PC-3 (cell line): ENCODE data around the gene LMAN2. TPM values are rescaled to one million over a fixed set of nuclear protein-coding genes. Genes with fewer than 3 reads are reported as not detected.

Experiments used
- ATAC-seq: fragments of 200-7000 bp; cut with Tn5 transposase; 2 replicates; pipeline ENCODE4 v1.9.1; 2020; ENCODE audit warnings: mild to moderate bottlenecking, moderate library complexity
- BruUV-seq: library from RNA; stranded (reverse); fragments of 400-500 nt; replicated peaks from 2 replicates; lab custom pipeline; 2021; lab: Mats Ljungman, UMichigan
- CTCF ChIA-PET: fragments of 300-600 bp; sonication (Branson Sonifier 250); formaldehyde crosslinking; loops from one replicate; lab custom pipeline; 2022; ENCODE audit warnings: antibody characterized with exemption; lab: Charles Lee
- POLR2A ChIA-PET: fragments of 300-600 bp; sonication (Branson Sonifier 250); formaldehyde crosslinking; loops from one replicate; lab custom pipeline; 2022; ENCODE audit warnings: antibody characterized with exemption; ENCODE audit not compliant: unreplicated experiment; lab: Charles Lee
- DNase-seq: peaks from one replicate; pipeline ENCODE4 v3.0.0-alpha.2; 2015
- H2AFZ ChIP-seq: fragments of 300-600 bp; sonication (generic); 2 replicates; pipeline ENCODE4 v1.6.0; 2016; ENCODE audit warnings: antibody characterized with exemption, low read length
- H3F3A ChIP-seq: fragments of 300-600 bp; sonication (generic); one replicate; pipeline ENCODE4 v1.6.0; 2017; ENCODE audit warnings: antibody characterized with exemption, low read length, control low read depth, mild to moderate bottlenecking; ENCODE audit not compliant: unreplicated experiment
- H3K27ac ChIP-seq: fragments of 300-600 bp; sonication (generic); 2 replicates; pipeline ENCODE4 v1.5.1; 2016; ENCODE audit warnings: mild to moderate bottlenecking, low read length
- H3K27me3 ChIP-seq: fragments of 300-600 bp; sonication (generic); 2 replicates; pipeline ENCODE4 v1.6.1; 2016; ENCODE audit warnings: low read length, mixed read lengths
- H3K36me3 ChIP-seq: fragments of 300-600 bp; sonication (generic); 2 replicates; pipeline ENCODE4 v1.6.1; 2016; ENCODE audit warnings: low read depth, mixed run types, low read length, mixed read lengths
- H3K4me1 ChIP-seq: fragments of 300-600 bp; sonication (generic); 2 replicates; pipeline ENCODE4 v1.5.1; 2016; ENCODE audit warnings: low read length; ENCODE audit not compliant: insufficient read depth
- H3K4me2 ChIP-seq: fragments of 300-600 bp; sonication (generic); 2 replicates; pipeline ENCODE4 v1.6.0; 2016; ENCODE audit warnings: low read length
- H3K4me3 ChIP-seq: fragments of 300-600 bp; sonication (generic); 2 replicates; pipeline ENCODE4 v1.5.1; 2016; ENCODE audit warnings: mild to moderate bottlenecking, low read length, mixed read lengths
- H3K79me2 ChIP-seq: fragments of 300-600 bp; sonication (generic); 2 replicates; pipeline ENCODE4 v1.6.1; 2017; ENCODE audit warnings: low read length, mixed read lengths
- H3K9ac ChIP-seq: fragments of 300-600 bp; sonication (generic); 2 replicates; pipeline ENCODE4 v1.6.0; 2016; ENCODE audit warnings: mild to moderate bottlenecking, low read length
- H3K9me2 ChIP-seq: fragments of 300-600 bp; sonication (generic); replicated peaks from 2 replicates; pipeline ENCODE4 v1.6.1; 2016; ENCODE audit warnings: mixed run types, low read length, mixed read lengths
- H3K9me3 ChIP-seq: fragments of 300-600 bp; sonication (generic); 2 replicates; pipeline ENCODE4 v1.6.1; 2016; ENCODE audit warnings: low read length, mixed read lengths
- H4K20me1 ChIP-seq: fragments of 300-600 bp; sonication (generic); 2 replicates; pipeline ENCODE4 v1.6.1; 2016; ENCODE audit warnings: low read length, mixed read lengths
- CTCF ChIP-seq: fragments of 300-600 bp; sonication (generic); conservative IDR thresholded peaks from 2 replicates; pipeline ENCODE4 v1.5.1; 2017; ENCODE audit warnings: antibody characterized with exemption, low read depth, mild to moderate bottlenecking, low read length
- EZH2 ChIP-seq: fragments of 300-600 bp; sonication (generic); IDR thresholded peaks from one replicate; pipeline ENCODE4 v1.6.1; 2017; ENCODE audit warnings: antibody characterized with exemption, mild to moderate bottlenecking, low read length; ENCODE audit not compliant: unreplicated experiment
- EZH2phosphoT487 ChIP-seq: fragments of 300-600 bp; sonication (generic); IDR thresholded peaks from 2 replicates; pipeline ENCODE4 v1.6.1; 2018; ENCODE audit warnings: mild to moderate bottlenecking, antibody characterized with exemption, low read length, borderline replicate concordance
- intact Hi-C: fragments of 100-400 bp; cut with micrococcal nuclease; formaldehyde crosslinking; loops from 2 replicates; pipeline ENCODE4 v1.9.0; 2023
- total RNA-seq: library from RNA; depleted of rRNA; stranded (reverse); fragments of >200 nt; gene quantifications from 2 replicates; pipeline ENCODE4 v1.2.3, GENCODE V29; 2014

Gene LMAN2
- total RNA-seq, 1 experiment from 2014 or later = 310 TPM

- peaks cover 16% of the 10 kb centered on the region for H3K4me1 ChIP-seq
- DNase-seq (peak; percentile 70), ATAC-seq (peak; percentile 88)
- no peak within 1 kb of the TSS for H3K27ac ChIP-seq
- TF ChIP-seq CTCF (no peak), EZH2 (no peak), EZH2phosphoT487 (no peak)
- BruUV-seq = no TSS peak
- no peaks in the 10 kb centered on the region for H4K20me1 ChIP-seq
- ChIA-PET POLR2A (interaction anchor here (0.6 kb wide), 1 partner anchor 11 kb away, joined by 3 read pairs; no protein-coding TSS in a partner anchor), CTCF (interaction anchor here (0.5 to 1.2 kb wide), 2 partner anchors 13 to 287 kb away, joined by 4 to 9 read pairs; no protein-coding TSS in a partner anchor)
- intact Hi-C loops = no loop called here
- peak within 1 kb of the TSS; percentile 87 for H3K4me2 ChIP-seq
- no peaks in the 10 kb centered on the region for H3K79me2 ChIP-seq
- H3K9me3 ChIP-seq = no peaks in the 10 kb centered on the region
- H3K9ac ChIP-seq = peak within 1 kb of the TSS; percentile 67
- H3K27me3 ChIP-seq = no peaks in the 10 kb centered on the region
- H3K9me2 ChIP-seq = no peaks in the 10 kb centered on the region
- peak within 1 kb of the TSS; percentile 92 for H2AFZ ChIP-seq
- no peaks in the 10 kb centered on the region for H3F3A ChIP-seq
- peak within 1 kb of the TSS; percentile 73 for H3K4me3 ChIP-seq
- no peaks in the 10 kb centered on the region for H3K36me3 ChIP-seq
These were observed 6.2 kb upstream of the LMAN2 start, which contains the start of gene RGS14 for GRCh38 chr5:177357459-177358351. Gene RGS14, plus strand, starts transcription at chr5:177357924. Its CDS starts 101 bp downstream, at chr5:177358025.

- Histone ChIP-seq H3K4me2 (peak overlapping the region; percentile 87; the same call in 1 of the 2 replicates), H3K9ac (no peak overlapping the region), H3K27me3 (no peaks in the 10 kb centered on the region), H4K20me1 (no peaks in the 10 kb centered on the region), H3K36me3 (no peaks in the 10 kb centered on the region), H3K4me3 (peak overlapping the region; percentile 73; the same call in 1 of the 2 replicates), H3K27ac (no peak overlapping the region), H3K4me1 (peaks cover 17% of the 10 kb centered on the region), H3K79me2 (no peaks in the 10 kb centered on the region), H2AFZ (peak overlapping the region; percentile 92; the same call in 1 of the 2 replicates), H3F3A (no peaks in the 10 kb centered on the region), H3K9me2 (no peaks in the 10 kb centered on the region), H3K9me3 (no peaks in the 10 kb centered on the region)
- no peak for TF ChIP-seq EZH2phosphoT487
- TF ChIP-seq CTCF = no peak
- TF ChIP-seq EZH2 = no peak
- DNase-seq (no peak), ATAC-seq (no peak)
- intact Hi-C loops = no loop called here
- POLR2A ChIA-PET = no interaction called here
- CTCF ChIA-PET = interaction anchor here (0.5 kb wide), 1 partner anchor 286 kb away, joined by 9 read pairs; no protein-coding TSS in a partner anchor
- BruUV-seq = no TSS peak
These were observed 5.6 kb upstream of the LMAN2 start for GRCh38 chr5:177357146-177357458.
